Fibroblast of villous mesenchyme (primary cell): ENCODE data around the gene GLS2. TPM values are rescaled to one million over a fixed set of nuclear protein-coding genes. Genes with fewer than 3 reads are reported as not detected.
A peak's percentile ranks its signal among the peaks of the same experiment; 100 is the strongest.

Experiments
- DNase-seq: peaks from one replicate; pipeline ENCODE4 v3.0.0-alpha.2; 2010; ENCODE audit warnings: low read depth
- H3K4me3 ChIP-seq: 2 replicates; pipeline ENCODE4 v1.5.1; 2011; ENCODE audit warnings: low read depth, mild to moderate bottlenecking, low read length
- total RNA-seq: library from RNA; depleted of rRNA; stranded (reverse); fragments of >200 nt; gene quantifications from 2 replicates; pipeline ENCODE4 v1.2.3, GENCODE V29; 2012
- TF ChIP-seq, protein P1 (sequence below): IDR thresholded peaks from 2 replicates; pipeline ENCODE4 v1.5.1; 2012; ENCODE audit warnings: low read depth, mild to moderate bottlenecking, low read length; ENCODE audit not compliant: insufficient read depth

The GLS2 gene
- under 0.01 TPM in 1 of 2 replicates, not detected in the other for total RNA-seq

DNA sequence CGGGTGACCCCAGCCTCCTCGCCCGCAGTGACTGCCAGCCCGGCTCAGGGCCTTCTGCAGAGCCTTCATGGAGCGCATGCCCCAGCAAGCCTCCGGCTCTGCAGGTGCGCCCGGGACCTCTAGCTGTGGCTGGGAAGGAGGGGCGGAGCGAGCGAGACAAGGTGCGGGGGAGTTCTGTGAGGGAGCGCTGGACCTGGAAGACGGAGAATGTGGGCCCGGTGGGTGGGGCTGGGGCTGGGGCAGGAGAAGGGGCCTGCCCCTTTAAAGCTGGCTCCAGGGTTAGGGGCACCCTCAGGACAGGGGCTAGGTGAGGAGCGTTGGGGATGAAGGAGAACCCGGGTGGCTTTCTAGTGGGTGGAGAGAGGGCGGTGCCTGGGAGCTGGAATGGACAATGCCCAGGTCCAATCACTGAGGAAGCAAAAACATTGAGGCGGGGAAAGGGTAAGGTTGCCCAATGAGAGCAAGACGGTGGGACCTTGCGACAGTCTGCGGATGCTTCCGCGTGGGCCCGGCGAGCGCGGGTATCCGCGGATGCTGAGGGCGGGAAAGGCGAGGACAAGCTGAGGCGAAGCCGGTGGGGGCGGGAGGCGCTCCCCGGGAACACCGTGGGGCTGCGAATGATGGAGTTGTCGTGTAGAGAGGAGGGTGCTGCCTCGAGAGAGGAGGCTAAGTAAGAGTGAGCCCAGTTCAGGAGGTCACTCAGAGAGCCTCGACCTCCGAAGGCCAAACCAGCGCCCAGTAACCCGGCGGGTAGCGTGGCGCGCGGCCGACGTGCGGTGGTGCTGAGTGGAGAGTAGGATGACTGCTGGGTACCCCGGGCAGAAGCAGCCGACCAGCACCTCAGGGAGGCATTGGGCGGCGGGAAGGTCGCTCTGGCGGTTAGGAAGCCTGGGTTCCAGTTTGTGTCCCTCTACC, at the start of gene GLS2:
GLS2 (minus strand) TSS at position 121 of the 915 bp plus-strand sequence; CDS start at position 78, 43 bp downstream.
- peak within 1 kb of the TSS; percentile 56 for H3K4me3 ChIP-seq
- TF ChIP-seq, protein P1, sequence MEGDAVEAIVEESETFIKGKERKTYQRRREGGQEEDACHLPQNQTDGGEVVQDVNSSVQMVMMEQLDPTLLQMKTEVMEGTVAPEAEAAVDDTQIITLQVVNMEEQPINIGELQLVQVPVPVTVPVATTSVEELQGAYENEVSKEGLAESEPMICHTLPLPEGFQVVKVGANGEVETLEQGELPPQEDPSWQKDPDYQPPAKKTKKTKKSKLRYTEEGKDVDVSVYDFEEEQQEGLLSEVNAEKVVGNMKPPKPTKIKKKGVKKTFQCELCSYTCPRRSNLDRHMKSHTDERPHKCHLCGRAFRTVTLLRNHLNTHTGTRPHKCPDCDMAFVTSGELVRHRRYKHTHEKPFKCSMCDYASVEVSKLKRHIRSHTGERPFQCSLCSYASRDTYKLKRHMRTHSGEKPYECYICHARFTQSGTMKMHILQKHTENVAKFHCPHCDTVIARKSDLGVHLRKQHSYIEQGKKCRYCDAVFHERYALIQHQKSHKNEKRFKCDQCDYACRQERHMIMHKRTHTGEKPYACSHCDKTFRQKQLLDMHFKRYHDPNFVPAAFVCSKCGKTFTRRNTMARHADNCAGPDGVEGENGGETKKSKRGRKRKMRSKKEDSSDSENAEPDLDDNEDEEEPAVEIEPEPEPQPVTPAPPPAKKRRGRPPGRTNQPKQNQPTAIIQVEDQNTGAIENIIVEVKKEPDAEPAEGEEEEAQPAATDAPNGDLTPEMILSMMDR: no peak
- DNase-seq: peak; percentile 68

DNA sequence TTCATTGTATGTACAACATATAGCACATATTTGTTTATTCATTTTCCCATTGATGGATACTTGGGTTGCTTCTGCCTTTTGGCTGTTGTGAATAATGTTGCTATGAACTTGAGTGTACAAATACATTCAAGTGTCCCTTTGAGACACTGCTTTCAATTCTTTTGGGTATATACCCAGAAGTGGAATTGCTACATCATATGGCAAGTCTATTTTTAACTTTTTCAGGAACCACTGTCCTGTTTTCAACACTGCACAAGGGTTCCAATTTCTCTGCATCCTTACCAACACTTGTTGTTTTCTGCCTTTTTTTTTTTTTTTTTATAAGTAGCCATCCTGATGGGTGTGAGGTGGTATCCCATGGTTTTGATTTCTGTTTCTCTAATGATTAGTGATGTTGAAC, 49.6 kb upstream of the GLS2 start:
- TF ChIP-seq, protein P1: no peak
- H3K4me3 ChIP-seq: no peak overlapping the region
- DNase-seq: no peak

DNA sequence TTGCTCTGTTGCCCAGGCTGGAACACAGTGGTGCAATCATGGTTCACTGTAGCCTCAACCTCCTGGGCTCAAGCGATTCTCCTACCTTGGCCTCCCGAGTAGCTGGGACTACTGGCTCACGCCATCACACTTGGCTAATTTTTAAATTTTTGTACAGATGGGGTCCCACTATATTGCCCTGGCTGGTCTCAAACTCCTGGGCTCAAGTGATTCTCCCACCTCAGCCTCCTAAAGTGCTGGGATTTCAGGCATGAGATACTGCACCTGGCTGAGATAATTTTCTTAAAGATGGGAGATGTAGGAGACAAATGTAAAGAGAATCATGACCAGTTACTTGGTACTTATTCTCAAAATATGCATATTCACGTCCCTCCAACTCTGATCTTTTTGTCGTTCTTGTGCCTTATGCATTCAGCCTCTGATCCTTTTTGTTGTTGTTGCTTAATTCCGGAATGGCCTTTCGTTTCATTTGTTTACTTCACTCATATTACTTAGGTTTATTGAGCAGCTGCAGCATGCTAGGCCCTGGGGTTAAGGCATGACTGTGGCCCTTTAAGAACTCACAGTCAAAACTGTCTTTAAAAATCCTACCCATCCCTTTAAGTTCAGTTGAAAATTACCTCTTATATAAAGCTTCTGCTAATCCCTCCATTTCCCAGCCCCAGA, 42.6 kb upstream of the GLS2 start:
- peak; percentile 66 for DNase-seq
- no peak overlapping the region for H3K4me3 ChIP-seq
- TF ChIP-seq, protein P1: no peak

DNA sequence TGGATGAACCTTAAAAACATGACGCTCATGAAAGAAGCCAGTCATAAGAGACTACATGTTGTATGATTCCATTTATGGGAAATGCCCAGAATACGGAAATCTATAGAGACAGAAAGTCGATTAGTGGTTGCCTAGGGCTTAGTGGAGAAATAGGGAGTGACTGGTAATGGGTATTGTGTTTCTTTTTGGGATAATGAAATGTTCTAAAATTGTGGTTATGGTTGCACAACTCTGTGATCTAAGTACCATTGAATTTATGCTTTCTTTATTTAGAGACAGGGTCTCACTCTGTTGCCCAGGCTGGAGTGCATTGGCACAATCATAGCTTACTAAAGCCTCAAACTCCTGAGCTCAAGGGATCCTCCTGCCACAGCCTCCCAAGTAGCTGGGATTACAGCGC, 41.7 kb upstream of the GLS2 start:
- DNase-seq: peak; percentile 32
- TF ChIP-seq, protein P1: no peak

DNA sequence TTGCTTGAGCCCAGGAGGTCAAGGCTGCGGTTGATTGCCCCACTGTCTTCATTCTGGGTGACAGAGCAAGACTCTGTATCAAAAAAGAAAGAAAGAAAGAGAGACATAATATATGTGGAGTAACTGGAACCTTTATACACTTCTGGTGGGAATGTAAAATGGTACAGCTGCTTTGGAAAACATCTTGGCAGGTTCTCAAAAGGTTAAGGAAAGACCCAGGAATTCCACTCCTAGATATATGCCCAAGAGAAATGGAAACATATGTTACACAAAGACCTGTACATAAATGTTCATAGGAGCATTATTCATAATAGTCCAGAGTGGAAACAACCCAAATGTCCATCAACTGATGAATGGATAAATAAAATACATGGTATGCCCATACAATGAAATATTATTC, 40.9 kb upstream of the GLS2 start:
- no peak for DNase-seq
- H3K4me3 ChIP-seq: no peak overlapping the region

More for the DNA sequence above, 41.7 kb upstream of the GLS2 start:
- no peak overlapping the region for H3K4me3 ChIP-seq

DNA sequence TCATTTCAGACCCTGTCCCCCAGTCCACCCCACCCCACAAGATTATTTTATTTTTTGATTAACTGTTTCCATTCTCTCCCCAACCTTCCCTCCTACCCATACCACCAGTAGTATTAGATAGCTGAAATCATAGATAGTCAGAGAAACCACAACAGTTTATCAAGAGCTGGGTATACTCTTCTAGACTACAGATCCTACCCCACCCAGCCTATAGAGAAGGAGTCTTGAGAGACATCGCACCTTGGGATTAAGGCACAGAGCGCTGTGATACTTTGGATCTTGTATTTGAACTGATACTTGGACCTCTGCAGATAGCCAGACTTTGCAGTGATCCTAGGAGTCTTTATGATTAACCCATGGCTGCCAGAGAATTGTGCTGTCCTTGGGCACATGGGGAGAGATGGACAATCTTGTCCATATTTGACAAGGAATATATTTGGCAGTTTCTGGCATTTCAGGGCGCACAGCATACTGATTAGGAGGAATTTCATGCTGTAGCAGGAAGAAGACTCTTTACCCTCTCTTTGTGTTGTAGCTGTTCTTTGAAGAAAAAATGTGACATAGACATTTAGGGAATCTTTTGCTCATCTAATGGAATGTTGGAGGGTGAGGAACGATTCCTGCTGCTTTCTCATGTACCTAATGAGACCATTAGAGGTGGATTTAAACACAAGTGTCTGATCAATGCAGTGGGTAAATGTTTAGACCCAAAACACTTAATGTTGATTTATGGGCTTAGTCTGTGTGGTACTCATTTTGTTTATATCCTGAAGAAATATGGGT, 34.6 kb upstream of the GLS2 start:
- TF ChIP-seq, protein P1: no peak

More for the DNA sequence above, 40.9 kb upstream of the GLS2 start:
- TF ChIP-seq, protein P1: no peak

More for the DNA sequence above, 34.6 kb upstream of the GLS2 start:
- peak overlapping the region; percentile 78 for H3K4me3 ChIP-seq
- DNase-seq: peak; percentile 16
